Psoas muscle (tissue), 8 donors: Measurements from ENCODE around the gene ACAP3. TPM values are rescaled to one million over a fixed set of nuclear protein-coding genes. Genes with fewer than 3 reads are reported as not detected.

Source experiments
- ATAC-seq, 4 donors: fragments of 200-7000 bp; cut with Tn5 transposase; one replicate each; pipeline ENCODE4 v1.9.1; 2020; ENCODE audit warnings: moderate library complexity in 3 of 4, mild to moderate bottlenecking in 2 of 4
- DNase-seq, 2 donors: peaks; one replicate each; pipeline ENCODE4 v3.0.0-alpha.2; 2020
- H3K27ac ChIP-seq: fragments of 200-600 bp; one replicate; pipeline ENCODE4 v1.8.0; 2022
- H3K27me3 ChIP-seq, 3 donors: fragments of 200-600 bp in 1 of 3; one replicate each; pipeline versions ENCODE4 v1.6.1 to v1.8.0; 2013 to 2022; ENCODE audit warnings: low read length in 2 of 3, mild to moderate bottlenecking in 2 of 3, moderate library complexity in 1 of 3; ENCODE audit not compliant: insufficient read depth in 3 of 3
- H3K36me3 ChIP-seq, 2 donors: fragments of 200-600 bp in 1 of 2; one replicate each; pipeline versions ENCODE4 v1.6.1 to v1.8.0; 2013 to 2022; ENCODE audit warnings: low read depth in 1 of 2, mild to moderate bottlenecking in 1 of 2, moderate library complexity in 1 of 2; ENCODE audit not compliant: insufficient read depth in 1 of 2
- H3K4me1 ChIP-seq: fragments of 200-600 bp; one replicate; pipeline ENCODE4 v1.8.0; 2022
- H3K4me3 ChIP-seq: fragments of 200-600 bp; one replicate; pipeline ENCODE4 v1.8.0; 2022; ENCODE audit warnings: mild to moderate bottlenecking
- H3K9me3 ChIP-seq: fragments of 200-600 bp; one replicate; pipeline ENCODE4 v1.8.0; 2022
- WGBS, 3 donors: extraction: QIAGEN DNeasy Blood & Tissue Kit; methylation state at CpG; one replicate each; pipeline versions ENCODE4 v1.1.6 to v1.1.7; 2013; 5-methylcytosine and 5-hydroxymethylcytosine counted together
- intact Hi-C, 2 donors: fragments of 100-400 bp; cut with DNase I; formaldehyde crosslinking; loops; one replicate each; pipeline versions ENCODE4 v1.11.0 to v1.14.2; 2022
- polyA plus RNA-seq, 3 donors: library from polyadenylated mRNA; stranded (reverse); fragments of 200-250 nt; gene quantifications; one replicate each; pipeline ENCODE4 v1.2.3, GENCODE V29; 2013
- total RNA-seq, 4 donors: library from RNA; stranded (reverse); fragmentation: NEBNext Ultra II Directional in 2 of 4; extraction: Animal tissue kit (Norgen Biotek cat#: 25700) in 2 of 4; gene quantifications; one replicate each; pipeline versions ENCODE4 v1.2.1 to v1.2.4, GENCODE V29; 2021 to 2023
- TF ChIP-seq, protein P1 (sequence below): fragments of 200-600 bp; IDR thresholded peaks from one replicate; pipeline ENCODE4 v1.8.0; 2022; ENCODE audit warnings: antibody characterized with exemption
- donor health status: healthy with polysubstance abuse.
- donor health status: DM: no; HTN: no; CAD: no; lungs with moderate emphysema.
- donor health status: Bipolar disorder and iron deficiency.
- donor health status: healthy.
- donor health status: DM: yes; HTN: yes; CAD: no.
- donor health status: DM: no; HTN: no; CAD: no.
- donor health status: DM: no; HTN: no; CAD: no.
- donor health status: DM: yes; HTN: yes; CAD: no.

ACAP3 gene
- total and polyA plus RNA-seq, 7 donors = 14.7 to 32.0 (median 23.7) TPM

GRCh38 chr1:1338278-1338677 lies 30.5 kb upstream of the ACAP3 start:
- TF ChIP-seq, protein P1, sequence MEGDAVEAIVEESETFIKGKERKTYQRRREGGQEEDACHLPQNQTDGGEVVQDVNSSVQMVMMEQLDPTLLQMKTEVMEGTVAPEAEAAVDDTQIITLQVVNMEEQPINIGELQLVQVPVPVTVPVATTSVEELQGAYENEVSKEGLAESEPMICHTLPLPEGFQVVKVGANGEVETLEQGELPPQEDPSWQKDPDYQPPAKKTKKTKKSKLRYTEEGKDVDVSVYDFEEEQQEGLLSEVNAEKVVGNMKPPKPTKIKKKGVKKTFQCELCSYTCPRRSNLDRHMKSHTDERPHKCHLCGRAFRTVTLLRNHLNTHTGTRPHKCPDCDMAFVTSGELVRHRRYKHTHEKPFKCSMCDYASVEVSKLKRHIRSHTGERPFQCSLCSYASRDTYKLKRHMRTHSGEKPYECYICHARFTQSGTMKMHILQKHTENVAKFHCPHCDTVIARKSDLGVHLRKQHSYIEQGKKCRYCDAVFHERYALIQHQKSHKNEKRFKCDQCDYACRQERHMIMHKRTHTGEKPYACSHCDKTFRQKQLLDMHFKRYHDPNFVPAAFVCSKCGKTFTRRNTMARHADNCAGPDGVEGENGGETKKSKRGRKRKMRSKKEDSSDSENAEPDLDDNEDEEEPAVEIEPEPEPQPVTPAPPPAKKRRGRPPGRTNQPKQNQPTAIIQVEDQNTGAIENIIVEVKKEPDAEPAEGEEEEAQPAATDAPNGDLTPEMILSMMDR = no peak
- 91 to 95% (median 94%) methylated on average over 30 to 36 of the region's 36 CpGs for WGBS, 3 donors
- H3K27ac ChIP-seq = no peak overlapping the region
- no peaks in the 10 kb centered on the region for H3K27me3 ChIP-seq
- peaks cover 6 to 61% of the 10 kb centered on the region in 2 donors for H3K36me3 ChIP-seq
- intact Hi-C loops = no loop called here
- H3K4me3 ChIP-seq = no peak overlapping the region
- DNase-seq = no peak
- H3K9me3 ChIP-seq = no peaks in the 10 kb centered on the region
- no peak for ATAC-seq
- peaks cover 17% of the 10 kb centered on the region for H3K4me1 ChIP-seq

- no peak overlapping the region for H3K27ac ChIP-seq
- TF ChIP-seq, protein P1 = no peak
- no peaks in the 10 kb centered on the region for H3K9me3 ChIP-seq
- H3K36me3 ChIP-seq = peaks cover 6 to 61% of the 10 kb centered on the region in 2 donors
- no peaks in the 10 kb centered on the region for H3K27me3 ChIP-seq
- ATAC-seq = peak in 2 of 4 donors; percentile 24 to 39
- intact Hi-C loops = no loop called here
- DNase-seq = no peak
- H3K4me3 ChIP-seq = no peak overlapping the region
- H3K4me1 ChIP-seq = peaks cover 18% of the 10 kb centered on the region
- 81 to 95% (median 86%) methylated on average over 10 to 18 of the region's 18 CpGs for WGBS, 3 donors
These were observed 30.0 kb upstream of the ACAP3 start for GRCh38 chr1:1337793-1338147.

GRCh38 chr1:1336931-1337792 lies 29.4 kb upstream of the ACAP3 start:
- no peak for ATAC-seq
- Histone ChIP-seq H3K4me3 (no peak overlapping the region), H3K27me3 (no peaks in the 10 kb centered on the region), H3K36me3 (peaks cover 6 to 61% of the 10 kb centered on the region in 2 donors), H3K27ac (no peak overlapping the region), H3K9me3 (no peaks in the 10 kb centered on the region), H3K4me1 (peaks cover 13% of the 10 kb centered on the region)
- WGBS, 3 donors = 93 to 95% (median 94%) methylated on average over 31 to 32 of the region's 32 CpGs
- TF ChIP-seq, protein P1 = no peak
- intact Hi-C loops = no loop called here
- DNase-seq = no peak

DNA sequence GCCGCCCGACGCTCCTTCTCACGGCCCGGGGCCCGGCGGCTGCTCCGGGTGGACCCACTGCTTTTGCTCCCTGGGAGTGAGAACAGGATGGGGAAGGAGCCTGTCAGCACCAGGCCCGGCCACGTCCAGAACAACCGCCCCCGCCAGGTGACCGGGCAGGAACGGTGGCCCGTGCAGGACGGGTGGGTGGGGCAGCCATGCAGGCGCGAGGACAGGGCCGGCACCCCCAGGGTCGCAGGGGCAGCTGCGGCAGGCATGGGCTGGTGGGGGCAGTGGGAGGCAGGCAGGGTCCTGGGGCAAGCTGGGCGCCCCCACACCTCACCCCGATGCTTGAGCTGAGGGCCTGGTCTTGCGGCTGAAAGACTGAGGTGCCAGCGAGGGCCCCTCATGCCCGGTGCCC lies 28.7 kb upstream of the ACAP3 start:
- intact Hi-C loops = no loop called here
- H3K36me3 ChIP-seq = peaks cover 6 to 57% of the 10 kb centered on the region in 2 donors
- no peak for DNase-seq
- TF ChIP-seq, protein P1 = no peak
- H3K4me3 ChIP-seq = no peak overlapping the region
- 90 to 92% (median 90%) methylated on average over 18 to 26 of the region's 26 CpGs for WGBS, 3 donors
- ATAC-seq = no peak
- H3K27me3 ChIP-seq = no peaks in the 10 kb centered on the region
- H3K27ac ChIP-seq = no peak overlapping the region
- H3K9me3 ChIP-seq = no peaks in the 10 kb centered on the region
- peaks cover 13% of the 10 kb centered on the region for H3K4me1 ChIP-seq
